ENCODE measurements around the gene CENPW. TPM values are rescaled to one million over a fixed set of nuclear protein-coding genes. Genes with fewer than 3 reads are reported as not detected.

The CENPW gene
- total and polyA plus RNA-seq, 2 experiments from 2014 or later = 7.3 to 21.8 TPM

GRCh38 chr6:126372626-126373025, 32.7 kb downstream of the CENPW start:
- no peak overlapping the region for H3K27ac ChIP-seq
- H3K79me2 ChIP-seq = no peaks in the 10 kb centered on the region
- H3K4me1 ChIP-seq (ENCODE audit: insufficient read depth) = no peaks in the 10 kb centered on the region
- no peak for DNase-seq (ENCODE audit: low spot score)
- no peak overlapping the region for H3K4me3 ChIP-seq
- TF ChIP-seq EZH2 (IDR thresholded peaks at IDR 0.05; ENCODE audit: borderline replicate concordance) = no peak
- no peaks in the 10 kb centered on the region for H3K36me3 ChIP-seq (replicated peaks; ENCODE audit: insufficient read depth, low read depth)
- no peak overlapping the region for H3K4me2 ChIP-seq
- no peaks in the 10 kb centered on the region for H4K20me1 ChIP-seq (ENCODE audit: insufficient read depth, poor library complexity, severe bottlenecking)
- no peaks in the 10 kb centered on the region for H3K9me3 ChIP-seq (ENCODE audit: low read depth)
- H3K9me2 ChIP-seq (replicated peaks; ENCODE audit: insufficient read depth) = no peaks in the 10 kb centered on the region
- no peaks in the 10 kb centered on the region for H3K27me3 ChIP-seq
- 94% methylated on average over 2 of the region's 2 CpGs for WGBS (ENCODE audit: low lambda C conversion rate, missing lambda C conversion rate)
- H2AFZ ChIP-seq = no peak overlapping the region

- Histone ChIP-seq H3K9me3 (ENCODE audit: low read depth) (no peaks in the 10 kb centered on the region), H2AFZ (no peak overlapping the region), H3K27ac (no peak overlapping the region), H3K36me3 (replicated peaks; ENCODE audit: insufficient read depth, low read depth) (no peaks in the 10 kb centered on the region), H3K27me3 (no peaks in the 10 kb centered on the region), H4K20me1 (ENCODE audit: insufficient read depth, poor library complexity, severe bottlenecking) (no peaks in the 10 kb centered on the region), H3K4me2 (no peak overlapping the region), H3K9me2 (replicated peaks; ENCODE audit: insufficient read depth) (no peaks in the 10 kb centered on the region), H3K79me2 (no peaks in the 10 kb centered on the region), H3K4me1 (ENCODE audit: insufficient read depth) (no peaks in the 10 kb centered on the region), H3K4me3 (no peak overlapping the region)
- no peak for TF ChIP-seq CTCF (IDR thresholded peaks at IDR 0.05; ENCODE audit: poor library complexity)
- TF ChIP-seq EZH2phosphoT487 (IDR thresholded peaks at IDR 0.05; ENCODE audit: low read depth, severe bottlenecking, unreplicated experiment) = no peak
- no peak for TF ChIP-seq EZH2 (IDR thresholded peaks at IDR 0.05; ENCODE audit: borderline replicate concordance)
- DNase-seq (ENCODE audit: low spot score) = no peak
- WGBS (ENCODE audit: low lambda C conversion rate, missing lambda C conversion rate) = 97% methylated on average over 4 of the region's 4 CpGs
Observed at GRCh38 chr6:126373344-126373743, 33.4 kb downstream of the CENPW start.

GRCh38 chr6:126374372-126374771, 34.5 kb downstream of the CENPW start:
- Histone ChIP-seq H3K9me3 (ENCODE audit: low read depth) (no peaks in the 10 kb centered on the region), H3K4me1 (ENCODE audit: insufficient read depth) (no peaks in the 10 kb centered on the region), H3K36me3 (replicated peaks; ENCODE audit: insufficient read depth, low read depth) (no peaks in the 10 kb centered on the region), H3K27ac (no peak overlapping the region), H3K4me2 (no peak overlapping the region), H2AFZ (no peak overlapping the region), H3K4me3 (no peak overlapping the region), H4K20me1 (ENCODE audit: insufficient read depth, poor library complexity, severe bottlenecking) (no peaks in the 10 kb centered on the region), H3K79me2 (no peaks in the 10 kb centered on the region), H3K27me3 (no peaks in the 10 kb centered on the region), H3K9me2 (replicated peaks; ENCODE audit: insufficient read depth) (no peaks in the 10 kb centered on the region)
- TF ChIP-seq EZH2 (IDR thresholded peaks at IDR 0.05; ENCODE audit: borderline replicate concordance) = no peak
- no peak for TF ChIP-seq CTCF (IDR thresholded peaks at IDR 0.05; ENCODE audit: poor library complexity)
- TF ChIP-seq EZH2phosphoT487 (IDR thresholded peaks at IDR 0.05; ENCODE audit: low read depth, severe bottlenecking, unreplicated experiment) = no peak
- 96% methylated on average over 1 of the region's 1 CpG for WGBS (ENCODE audit: low lambda C conversion rate, missing lambda C conversion rate)
- DNase-seq (ENCODE audit: low spot score) = no peak

GRCh38 chr6:126376682-126377081, 36.8 kb downstream of the CENPW start:
- H3K9me3 ChIP-seq (ENCODE audit: low read depth) = no peaks in the 10 kb centered on the region
- no peak overlapping the region for H3K4me3 ChIP-seq
- H3K27me3 ChIP-seq = no peaks in the 10 kb centered on the region
- H3K4me1 ChIP-seq (ENCODE audit: insufficient read depth) = no peaks in the 10 kb centered on the region
- H3K79me2 ChIP-seq = no peaks in the 10 kb centered on the region
- no peaks in the 10 kb centered on the region for H3K36me3 ChIP-seq (replicated peaks; ENCODE audit: insufficient read depth, low read depth)
- no peak overlapping the region for H3K27ac ChIP-seq
- no peak overlapping the region for H3K4me2 ChIP-seq
- no peak for DNase-seq (ENCODE audit: low spot score)
- no peak overlapping the region for H2AFZ ChIP-seq
- no peak for TF ChIP-seq EZH2 (IDR thresholded peaks at IDR 0.05; ENCODE audit: borderline replicate concordance)
- no peak for TF ChIP-seq CTCF (IDR thresholded peaks at IDR 0.05; ENCODE audit: poor library complexity)
- no peak for TF ChIP-seq EZH2phosphoT487 (IDR thresholded peaks at IDR 0.05; ENCODE audit: low read depth, severe bottlenecking, unreplicated experiment)
- no peaks in the 10 kb centered on the region for H4K20me1 ChIP-seq (ENCODE audit: insufficient read depth, poor library complexity, severe bottlenecking)
- WGBS (ENCODE audit: low lambda C conversion rate, missing lambda C conversion rate) = 95% methylated on average over 2 of the region's 2 CpGs
- H3K9me2 ChIP-seq (replicated peaks; ENCODE audit: insufficient read depth) = no peaks in the 10 kb centered on the region

Measured in hepatocyte (in vitro differentiated cells).